IPS-NIHi11 (cell line): ENCODE measurements around the gene OR7G3.

Experiments
- DNase-seq: peaks from one replicate; pipeline ENCODE4 v3.0.0; 2012; ENCODE audit warnings: mixed read lengths, low spot score

Gene OR7G3

DNA sequence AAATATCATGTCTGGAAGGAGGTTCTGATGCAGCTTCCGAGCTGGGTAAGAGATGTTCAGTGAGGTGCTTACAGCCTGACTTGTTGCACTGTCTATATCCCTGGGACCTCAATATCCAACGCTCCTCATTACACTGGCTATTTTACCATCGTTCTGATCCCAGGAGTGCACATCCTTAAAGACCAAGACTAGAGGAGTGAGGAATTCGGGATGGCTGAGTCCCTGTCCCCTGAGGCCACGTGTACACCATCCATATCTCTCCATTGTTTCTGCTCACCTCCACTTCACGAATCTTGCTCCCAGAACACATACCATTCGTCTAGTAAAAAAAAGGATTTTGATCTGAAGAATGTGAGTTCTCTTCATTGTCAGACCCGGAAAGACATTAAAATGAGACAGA lies 19.4 kb downstream of the OR7G3 start, which contains the start of gene OR7G2:
OR7G2 (minus strand) TSS at position 101 of the 400 bp plus-strand sequence. CDS start 4,232 bp downstream, outside the sequence.
- DNase-seq, result no peak

DNA sequence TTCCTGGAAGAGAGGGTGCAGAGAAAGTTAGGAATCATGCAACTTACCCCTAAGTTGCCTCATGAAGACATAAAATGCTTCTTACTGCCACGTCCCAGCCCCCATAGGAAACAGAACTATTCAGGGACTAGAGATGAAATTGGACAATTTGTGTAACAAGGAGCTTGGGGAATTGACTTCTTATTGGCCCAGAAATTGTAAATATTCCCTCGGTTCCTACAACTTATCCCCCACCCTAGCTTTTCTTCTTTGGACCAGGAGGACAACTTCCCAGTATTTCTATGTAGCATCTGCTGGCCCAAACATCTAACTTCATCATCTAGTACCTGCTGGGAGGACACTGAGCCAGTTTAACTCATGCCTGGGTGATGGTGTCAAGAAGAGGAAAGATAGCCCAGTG lies 40.0 kb downstream of the OR7G3 start, which contains the start of gene OR1M1:
OR1M1 (plus strand) TSS at position 301 of the 400 bp plus-strand sequence. CDS start 6,184 bp downstream, outside the sequence.
- DNase-seq, result no peak

DNA sequence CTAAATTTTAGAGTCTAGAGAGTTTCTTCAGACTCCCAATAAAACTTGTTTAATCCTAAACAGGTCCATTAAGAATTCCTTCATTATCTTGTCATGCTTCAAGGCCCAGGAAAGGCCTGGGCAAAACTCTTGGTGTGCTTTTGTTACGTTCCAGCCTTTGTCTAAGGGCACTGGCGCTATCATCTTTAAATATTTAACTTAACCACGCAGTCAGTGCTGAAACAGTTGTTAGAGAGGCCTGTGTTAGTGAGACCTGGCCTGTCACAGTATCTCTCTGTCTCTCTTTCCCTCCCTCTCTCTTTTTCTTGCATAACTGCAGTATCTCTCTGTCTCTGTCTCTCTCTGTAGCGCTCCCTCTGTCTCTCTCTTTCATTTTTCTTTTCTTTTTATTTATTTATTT lies 48.1 kb downstream of the OR7G3 start:
- DNase-seq, result no peak

DNA sequence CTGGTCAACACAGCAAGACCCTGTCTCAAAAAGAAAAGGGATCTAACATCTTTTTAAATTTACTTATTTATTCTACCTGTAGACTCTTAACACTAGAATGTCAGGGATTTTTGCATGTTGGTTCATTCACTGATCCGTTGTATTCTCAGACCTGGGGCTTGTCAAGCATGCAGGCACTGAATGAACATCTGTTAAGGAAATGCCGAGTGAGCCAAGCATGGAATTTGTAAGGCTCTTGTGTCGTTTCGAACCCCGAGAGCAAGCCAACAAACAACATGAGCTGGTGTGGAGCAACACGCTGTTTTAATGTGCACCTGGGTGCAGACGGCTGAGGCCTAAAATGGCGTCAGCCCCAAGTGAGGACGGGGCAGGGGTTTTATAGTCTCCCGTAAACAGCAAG lies 49.8 kb downstream of the OR7G3 start:
- DNase-seq, result no peak
